HG02870 (cell line): ENCODE measurements around the gene OTOGL.
"Not testable (repeated sequence)": the region's sequence is repeated elsewhere in the genome, so short reads cannot be mapped to it uniquely, and the experiment has no call there.

Experiments used
- ATAC-seq: cut with Tn5 transposase; IDR thresholded peaks from one replicate; pipeline ENCODE4 v1.9.1; 2021; ENCODE audit warnings: mild to moderate bottlenecking, moderate library complexity; ENCODE audit not compliant: unreplicated experiment

Gene OTOGL

DNA sequence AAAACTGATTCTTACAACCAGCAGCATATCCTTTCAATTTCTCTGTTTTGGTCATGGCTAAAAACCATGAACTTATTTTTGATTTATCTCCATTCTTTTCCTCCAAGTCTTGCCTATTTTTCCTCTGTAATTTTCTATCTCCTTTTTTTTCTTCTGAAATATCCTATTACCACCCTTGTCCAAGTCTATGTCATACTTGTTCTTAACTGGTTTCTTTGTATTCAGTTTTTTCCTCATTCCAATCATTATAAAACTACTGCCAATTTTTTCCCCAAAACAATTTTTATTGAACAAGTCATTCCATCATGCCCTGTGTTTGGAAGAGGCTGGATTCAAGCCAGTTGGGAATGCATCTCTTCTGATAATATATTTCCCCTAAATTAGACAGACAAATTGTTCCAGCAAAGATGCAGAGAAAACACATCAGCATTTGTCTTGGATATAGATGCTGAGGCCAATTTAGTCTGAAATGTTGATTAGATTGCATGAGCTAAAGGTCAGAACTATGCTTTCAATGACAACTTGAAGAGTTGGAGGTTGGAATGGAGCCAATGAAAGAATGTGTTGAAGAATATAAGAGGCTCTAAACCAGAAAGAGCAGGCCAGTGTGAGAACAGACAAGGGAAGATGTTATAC is 30.7 kb downstream of the OTOGL start:
- ATAC-seq = no peak

- ATAC-seq = no peak
Measured at GRCh38 chr12:80135624-80136023, 36.3 kb downstream of the OTOGL start.

GRCh38 chr12:80140005-80140404 is 40.7 kb downstream of the OTOGL start:
- ATAC-seq = no peak

DNA sequence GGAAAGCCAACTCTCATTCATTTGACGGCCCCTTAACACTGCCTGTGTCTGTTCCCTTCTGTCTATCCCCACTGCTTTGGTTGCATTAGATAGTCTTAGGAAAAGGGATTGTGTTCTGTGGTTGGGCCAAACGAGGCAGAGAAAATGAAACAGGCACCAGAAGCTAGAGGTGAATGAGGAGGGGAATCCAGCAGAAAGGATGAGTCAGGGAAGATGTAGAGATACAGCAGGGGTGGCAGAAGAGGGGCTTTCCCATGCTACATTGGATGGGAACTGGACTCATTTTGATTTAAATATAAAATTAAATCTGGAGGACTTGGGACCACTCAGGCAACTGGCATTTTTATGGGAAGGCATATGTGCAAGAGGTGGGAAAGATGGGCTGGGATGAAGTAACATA is 43.3 kb downstream of the OTOGL start:
- no peak for ATAC-seq

- ATAC-seq = no peak
Measured at GRCh38 chr12:80143537-80143936, 44.2 kb downstream of the OTOGL start.

DNA sequence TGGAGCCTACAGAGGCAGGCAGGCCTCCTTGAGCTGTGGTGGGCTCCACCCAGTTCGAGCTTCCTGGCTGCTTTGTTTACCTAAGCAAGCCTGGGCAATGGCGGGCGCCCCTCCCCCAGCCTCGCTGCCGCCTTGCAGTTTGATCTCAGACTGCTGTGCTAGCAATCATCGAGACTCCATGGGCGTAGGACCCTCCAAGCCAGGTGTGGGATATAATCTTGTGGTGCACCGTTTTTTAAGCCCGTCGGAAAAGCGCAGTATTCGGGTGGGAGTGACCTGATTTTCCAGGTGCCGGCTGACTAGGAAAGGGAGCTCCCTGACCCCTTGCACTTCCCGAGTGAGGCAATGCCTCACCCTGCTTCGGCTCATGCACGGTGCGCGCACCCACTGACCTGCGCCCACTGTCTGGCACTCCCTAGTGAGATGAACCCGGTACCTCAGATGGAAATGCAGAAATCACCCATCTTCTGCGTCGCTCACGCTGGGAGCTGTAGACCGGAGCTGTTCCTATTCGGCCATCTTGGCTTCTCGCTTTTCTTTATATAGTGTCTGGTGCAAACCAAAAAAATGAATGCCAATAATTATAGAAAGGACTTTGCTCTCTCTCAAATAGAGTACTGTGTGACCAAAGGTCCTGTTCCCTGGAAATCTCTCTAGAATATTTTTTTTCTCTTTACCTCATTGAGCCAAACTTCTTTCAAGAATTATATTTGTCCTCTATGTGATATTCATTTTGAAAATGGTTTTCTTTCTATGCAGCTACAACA is 50.4 kb downstream of the OTOGL start:
- not testable (repeated sequence) for ATAC-seq

DNA sequence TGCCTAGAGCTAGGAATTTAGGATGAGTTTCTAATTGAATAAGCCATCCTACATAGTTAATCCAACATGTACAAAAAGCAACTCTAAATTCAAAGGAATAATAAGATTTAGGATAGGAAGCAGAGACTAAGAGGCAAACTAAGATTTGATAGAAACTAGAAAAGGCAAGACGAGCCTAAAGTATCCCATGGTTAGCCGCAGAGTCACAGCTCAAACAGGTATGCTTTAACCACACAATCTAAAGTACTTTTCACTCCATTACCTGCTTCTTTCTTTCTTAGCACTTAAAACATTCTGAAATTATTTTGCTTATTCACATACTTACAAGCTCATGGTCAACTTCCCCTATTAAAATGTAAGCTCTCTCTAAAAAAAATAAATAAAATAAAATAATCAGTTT is 51.8 kb downstream of the OTOGL start:
- ATAC-seq = no peak

DNA sequence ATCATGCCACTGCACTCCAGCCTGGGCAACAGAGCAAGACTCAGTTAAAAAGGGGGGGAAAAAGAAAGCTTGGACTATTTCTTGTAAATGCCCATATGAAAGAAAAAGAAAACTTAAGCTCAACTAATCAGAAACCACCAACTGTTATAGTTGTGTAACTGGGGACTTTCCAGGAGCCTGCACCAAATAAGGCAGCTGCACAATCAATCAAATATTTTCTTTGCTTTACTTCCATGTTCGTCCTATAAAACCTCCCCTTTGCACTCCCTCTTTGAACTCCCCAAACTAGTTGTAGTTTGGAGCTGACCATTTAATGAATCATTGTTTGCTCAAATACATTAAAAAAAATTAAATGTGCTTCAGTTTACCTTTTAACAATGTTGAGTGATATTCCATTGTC is 54.9 kb downstream of the OTOGL start:
- no peak for ATAC-seq

GRCh38 chr12:80156306-80156705 is 57.0 kb downstream of the OTOGL start:
- no peak for ATAC-seq

- ATAC-seq = no peak
Measured at GRCh38 chr12:80157645-80158044, 58.3 kb downstream of the OTOGL start.

- ATAC-seq = no peak
Measured at GRCh38 chr12:80161612-80162011, 62.3 kb downstream of the OTOGL start.

DNA sequence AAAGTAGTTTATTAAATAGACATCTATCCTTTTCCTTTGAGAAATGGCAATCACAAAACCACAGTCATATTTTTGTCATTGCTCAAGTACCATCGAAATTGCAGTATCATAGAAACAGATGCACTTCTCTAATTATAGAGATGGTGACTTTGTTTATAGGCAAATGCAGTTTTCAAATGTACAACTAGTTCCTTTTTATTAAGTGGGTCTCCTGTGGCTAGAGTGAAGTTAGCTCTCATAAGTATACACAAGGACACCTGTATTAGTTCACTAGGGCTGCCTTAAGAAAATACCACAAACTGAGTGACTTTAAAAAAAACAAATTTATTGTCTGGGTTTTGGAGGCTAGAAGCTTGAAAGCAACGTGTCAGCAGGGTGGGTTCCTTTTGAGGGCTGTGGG is 62.8 kb downstream of the OTOGL start:
- ATAC-seq = peak; percentile 72

GRCh38 chr12:80165746-80166145 is 66.4 kb downstream of the OTOGL start:
- ATAC-seq = no peak

DNA sequence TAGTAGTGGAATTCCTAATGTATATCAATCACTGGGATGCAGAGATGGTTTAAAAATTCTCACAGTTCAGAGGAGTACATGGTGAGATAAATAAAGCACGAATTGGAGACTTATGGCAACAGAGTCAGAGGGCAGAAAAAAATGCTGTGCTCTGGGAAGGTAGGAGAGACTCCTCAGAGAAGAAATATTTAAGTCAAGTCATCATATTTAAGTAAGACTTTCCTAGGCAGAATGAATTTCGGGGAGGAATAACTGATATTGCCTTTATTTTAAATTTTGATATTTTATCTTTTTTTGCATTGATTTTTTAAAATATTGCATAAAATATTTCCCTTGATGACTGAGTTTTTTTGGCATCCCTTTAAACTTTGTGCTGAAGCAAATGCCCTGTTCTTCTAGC is 67.4 kb downstream of the OTOGL start:
- ATAC-seq = no peak

GRCh38 chr12:80168936-80169335 is 69.6 kb downstream of the OTOGL start:
- ATAC-seq = no peak

DNA sequence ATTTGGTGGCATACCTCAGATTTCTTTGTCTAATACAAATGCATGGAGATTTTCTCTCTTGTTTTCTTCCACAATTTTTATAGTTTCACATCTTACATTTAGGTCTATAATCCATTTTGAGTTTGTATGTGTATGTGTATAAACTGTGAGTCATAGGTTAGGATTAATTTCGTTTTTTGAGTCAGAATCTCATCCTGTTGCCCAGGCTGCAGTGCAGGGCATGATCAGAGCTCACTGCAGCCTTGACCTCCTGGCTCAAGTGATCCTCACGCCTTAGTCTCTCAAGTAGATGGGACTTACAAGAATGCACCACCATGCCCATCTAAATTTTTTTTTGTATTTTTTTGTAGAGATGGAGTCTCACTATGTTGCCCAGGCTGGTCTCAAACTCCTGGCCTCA is 71.6 kb downstream of the OTOGL start:
- no peak for ATAC-seq

DNA sequence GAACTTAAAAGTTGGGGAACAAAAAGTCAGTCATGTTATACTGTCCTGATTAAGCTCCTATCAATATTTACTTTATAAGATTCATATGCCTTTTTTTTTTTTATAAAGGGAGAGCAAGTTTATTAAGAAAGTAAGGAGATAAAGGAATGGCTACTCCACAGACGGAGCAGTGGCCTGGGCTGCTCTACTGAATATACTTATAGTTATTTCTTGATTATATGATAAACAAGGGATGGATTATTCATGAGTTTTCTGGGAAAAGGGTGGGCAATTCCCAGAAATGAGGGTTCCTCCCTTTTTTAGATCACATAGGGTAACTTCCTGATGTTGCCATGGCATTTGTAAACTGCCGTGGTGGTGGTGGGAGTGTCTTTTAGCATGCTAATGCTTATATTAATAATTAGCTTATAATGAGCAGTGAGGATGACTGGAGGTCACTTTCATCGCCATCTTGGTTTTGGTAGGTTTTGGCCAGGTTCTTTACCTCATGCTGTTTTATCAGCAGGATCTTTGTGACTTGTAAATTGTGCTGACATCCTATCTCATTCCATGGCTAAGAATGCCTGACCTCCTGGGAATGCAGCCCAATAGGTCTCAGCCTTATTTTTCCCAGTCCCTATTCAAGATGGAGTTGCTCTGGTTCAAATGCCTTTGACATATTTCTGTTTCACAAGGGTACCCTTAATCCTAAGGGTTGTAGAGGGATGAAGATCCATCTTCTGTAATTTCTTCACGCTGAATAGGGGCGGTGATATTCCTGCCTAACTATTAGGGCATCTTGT is 73.9 kb downstream of the OTOGL start:
- no peak for ATAC-seq

DNA sequence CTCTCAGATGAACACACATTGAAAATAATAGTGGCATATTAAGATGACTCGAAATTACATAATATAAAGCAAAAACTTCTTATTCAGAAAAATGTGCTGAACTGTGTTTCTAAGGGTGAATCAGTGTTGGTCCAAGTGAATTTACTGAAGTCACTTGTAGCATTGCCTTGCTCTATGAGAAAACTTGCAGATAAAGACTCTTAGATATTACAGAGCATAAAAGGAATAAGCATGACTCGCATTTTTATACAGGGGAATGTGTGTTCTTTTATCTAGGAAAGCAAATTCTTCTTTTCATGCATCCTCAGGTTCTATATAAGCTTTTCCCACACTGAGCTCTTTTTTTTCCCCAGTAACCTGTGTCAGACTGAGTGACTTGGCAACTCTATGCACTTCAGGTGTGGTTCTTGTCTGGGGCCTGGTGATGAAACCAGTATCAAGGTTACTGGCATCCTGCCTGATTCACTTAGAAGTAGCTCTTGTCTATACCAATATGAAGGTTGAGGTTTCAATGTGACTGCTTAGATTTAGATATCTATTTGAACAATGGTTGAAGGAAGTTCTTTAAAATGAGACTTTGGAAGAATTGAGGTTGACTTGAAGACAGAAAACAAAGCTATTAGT is 76.1 kb downstream of the OTOGL start:
- no peak for ATAC-seq

DNA sequence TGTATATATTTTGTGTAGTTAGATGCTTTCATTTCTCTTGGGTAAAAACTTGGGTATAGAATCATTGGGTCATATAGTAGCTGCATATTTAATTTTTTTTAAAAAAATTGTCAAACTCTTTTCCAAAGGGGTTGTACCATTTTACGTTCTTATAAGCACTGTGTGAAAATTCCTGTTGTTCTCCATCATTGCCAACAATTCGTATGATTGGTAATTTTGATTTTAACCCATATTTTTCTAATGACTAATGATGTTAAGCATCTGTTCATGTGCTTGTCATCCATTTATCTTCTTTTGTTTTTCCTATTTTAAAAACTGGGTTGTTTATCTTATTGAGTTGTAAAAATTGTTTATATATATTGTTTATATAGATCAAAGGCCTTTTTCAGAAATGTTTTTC is 77.4 kb downstream of the OTOGL start:
- no peak for ATAC-seq

DNA sequence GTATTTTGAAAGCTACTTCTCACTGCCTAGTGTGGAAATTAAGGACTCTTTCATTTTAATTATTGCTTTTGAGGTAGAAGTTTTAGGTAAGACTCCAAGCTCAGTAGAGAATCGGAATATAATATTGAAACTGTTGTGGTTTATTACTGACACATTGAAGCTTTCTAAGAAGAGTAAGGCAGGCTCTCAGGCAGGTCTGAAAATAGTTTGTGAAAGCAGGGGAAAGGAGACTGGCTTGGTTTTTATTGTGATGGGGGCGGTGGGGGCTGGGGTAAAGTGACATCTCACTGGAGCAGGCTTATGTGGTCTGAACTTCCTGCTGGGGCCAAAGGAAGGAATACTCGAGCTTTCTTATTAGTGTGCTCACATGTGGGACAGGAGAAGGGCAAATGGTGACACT is 79.5 kb downstream of the OTOGL start:
- ATAC-seq = peak; percentile 97

DNA sequence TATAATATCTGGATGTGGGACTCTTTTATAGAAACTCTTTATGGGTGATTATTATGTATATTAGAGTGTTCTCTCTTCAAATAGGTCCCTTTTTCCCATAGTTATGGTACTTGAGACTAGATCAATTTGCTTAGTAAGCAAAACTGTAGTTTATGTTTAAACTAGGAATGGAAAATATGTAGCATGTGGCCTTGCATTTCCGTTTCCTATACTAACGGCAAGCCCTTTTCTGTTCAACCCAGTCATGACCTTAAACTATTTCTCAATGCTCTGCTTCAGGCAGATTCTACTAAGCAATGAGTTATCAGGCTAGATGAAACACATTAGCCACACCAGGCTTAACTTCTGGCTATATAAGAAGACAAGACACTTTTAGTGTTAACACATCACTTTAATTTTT is 84.6 kb downstream of the OTOGL start:
- no peak for ATAC-seq

DNA sequence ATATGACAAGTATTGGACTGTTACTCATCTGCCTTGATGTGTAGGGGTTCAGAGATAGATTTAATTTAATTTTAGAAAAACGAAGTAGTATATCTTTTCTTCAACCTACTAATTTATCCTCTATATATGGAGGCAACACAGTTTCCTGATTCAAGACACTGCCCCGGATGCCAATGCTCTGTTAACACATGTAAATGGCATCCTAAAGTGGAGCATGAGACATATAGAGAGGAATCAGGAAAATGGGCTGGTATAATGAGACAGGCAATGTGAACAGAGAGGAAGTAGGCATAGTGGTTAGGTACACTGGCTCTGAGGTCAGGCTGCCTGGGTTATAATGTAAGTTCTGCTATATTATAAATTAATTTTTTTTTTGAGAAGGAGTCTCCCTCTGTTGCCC is 85.6 kb downstream of the OTOGL start:
- no peak for ATAC-seq
